Endothelial cell of umbilical vein (primary cell): ENCODE measurements around the gene PPP1R3A. TPM values are rescaled to one million over a fixed set of nuclear protein-coding genes. Genes with fewer than 3 reads are reported as not detected.

Experiments used
- BruUV-seq: library from RNA; stranded (reverse); fragments of 400-500 nt; replicated peaks from 2 replicates; lab custom pipeline; 2021; lab: Mats Ljungman, UMichigan
- CTCF ChIA-PET: fragments of 300-600, 350-600 bp; sonication (Branson Sonifier 250); formaldehyde crosslinking; loops from one replicate; lab custom pipeline; 2021; ENCODE audit warnings: antibody characterized with exemption, inconsistent platforms; lab: Charles Lee
- POLR2A ChIA-PET: fragments of 300-600, 350-600 bp; sonication (Branson Sonifier 250); formaldehyde crosslinking; loops from one replicate; lab custom pipeline; 2021; ENCODE audit warnings: antibody characterized with exemption, inconsistent platforms; lab: Charles Lee
- DNase-seq: peaks from one replicate; pipeline ENCODE4 v3.0.0-alpha.2; 2011; ENCODE audit warnings: low read depth, low spot score
- FAIRE-seq: peaks from 2 replicates; lab custom pipeline; 2011; peaks lifted over from hg19 to GRCh38; lab: Jason Lieb, UNC
- H2AFZ ChIP-seq: 2 replicates; pipeline ENCODE4 v1.6.0; 2012; ENCODE audit warnings: low read depth, low read length, control low read depth, inconsistent platforms
- H3K27ac ChIP-seq: 2 replicates; pipeline ENCODE4 v1.5.1; 2011; ENCODE audit warnings: low read depth, mild to moderate bottlenecking, control low read depth, low read length, moderate library complexity; ENCODE audit not compliant: insufficient read depth
- H3K27me3 ChIP-seq, 2 experiments: 2 replicates each; pipeline versions ENCODE4 v1.6.0 to v1.6.1; 2011; ENCODE audit warnings: low read length in 2 of 2, mixed read lengths in 1 of 2; ENCODE audit not compliant: control insufficient read depth in 2 of 2, insufficient read depth in 2 of 2
- H3K36me3 ChIP-seq, 2 experiments: 2 replicates in 1 of 2; 3 replicates in 1 of 2; pipeline ENCODE4 v1.5.1; 2011; ENCODE audit warnings: low read length in 2 of 2, mild to moderate bottlenecking in 1 of 2, moderate library complexity in 1 of 2; ENCODE audit not compliant: control insufficient read depth in 2 of 2, insufficient read depth in 2 of 2; ENCODE audit errors: extremely low read depth in 1 of 2
- H3K4me1 ChIP-seq: 3 replicates; pipeline ENCODE4 v1.5.1; 2011; ENCODE audit warnings: mild to moderate bottlenecking, low read length; ENCODE audit not compliant: control insufficient read depth, insufficient read depth; ENCODE audit errors: extremely low read depth
- H3K4me2 ChIP-seq: 2 replicates; pipeline ENCODE4 v1.6.1; 2011; ENCODE audit warnings: low read length, control low read depth, mixed read lengths; ENCODE audit not compliant: insufficient read depth
- H3K4me3 ChIP-seq, 3 experiments: fragments of 200-600 bp in 1 of 3; sonication (generic), shearing (Covaris generic) in 1 of 3; replicated peaks in 1 of 3; 2 replicates each; pipeline ENCODE4 v1.5.1; 2011 to 2016; ENCODE audit warnings: control low read depth in 3 of 3, low read length in 3 of 3, mild to moderate bottlenecking in 2 of 3, inconsistent platforms in 1 of 3, low read depth in 1 of 3, moderate library complexity in 1 of 3; ENCODE audit not compliant: insufficient read depth in 1 of 3
- H3K79me2 ChIP-seq: 2 replicates; pipeline ENCODE4 v1.6.0; 2012; ENCODE audit warnings: low read length, inconsistent platforms; ENCODE audit not compliant: control insufficient read depth, insufficient read depth
- H3K9ac ChIP-seq: replicated peaks from 2 replicates; pipeline ENCODE3; 2011; ENCODE audit warnings: low read length, control low read depth; ENCODE audit not compliant: insufficient read depth; ENCODE audit errors: extremely low read depth
- H3K9me1 ChIP-seq: replicated peaks from 3 replicates; pipeline ENCODE4 v1.6.0; 2011; ENCODE audit warnings: mild to moderate bottlenecking, low read length; ENCODE audit not compliant: control insufficient read depth, insufficient read depth; ENCODE audit errors: extremely low read depth
- H3K9me3 ChIP-seq: replicated peaks from 2 replicates; pipeline ENCODE4 v1.5.1; 2012; ENCODE audit warnings: low read length, inconsistent platforms; ENCODE audit not compliant: control insufficient read depth, insufficient read depth
- H4K20me1 ChIP-seq: replicated peaks from 2 replicates; pipeline ENCODE3; 2011; ENCODE audit warnings: mild to moderate bottlenecking, low read length; ENCODE audit not compliant: control insufficient read depth, insufficient read depth; ENCODE audit errors: extremely low read depth
- CTCF ChIP-seq, 2 donors: IDR thresholded peaks; 1 replicate in 1 of 2; 2 replicates in 1 of 2; pipeline ENCODE4 v1.5.1; 2011; ENCODE audit warnings: low read length in 2 of 2, mild to moderate bottlenecking in 2 of 2, moderate library complexity in 2 of 2, control low read depth in 1 of 2, inconsistent platforms in 1 of 2, low read depth in 1 of 2; ENCODE audit not compliant: insufficient read depth in 1 of 2; ENCODE audit errors: extremely low read depth in 1 of 2
- EZH2 ChIP-seq: IDR thresholded peaks from 2 replicates; pipeline ENCODE4 v1.6.1; 2012; ENCODE audit warnings: borderline replicate concordance, low read depth, mild to moderate bottlenecking, moderate library complexity, low read length, inconsistent platforms; ENCODE audit not compliant: severe bottlenecking
- FOS ChIP-seq: IDR thresholded peaks from 2 replicates; pipeline ENCODE4 v1.6.1; 2011; ENCODE audit warnings: mild to moderate bottlenecking, low read length, moderate library complexity, borderline replicate concordance; ENCODE audit not compliant: insufficient read depth
- GATA2 ChIP-seq: IDR thresholded peaks from 2 replicates; pipeline ENCODE4 v1.7.0; 2011; ENCODE audit warnings: low read depth, mild to moderate bottlenecking, moderate library complexity, mixed read lengths, low read length; ENCODE audit not compliant: insufficient read length, insufficient read depth
- JUN ChIP-seq: IDR thresholded peaks from 2 replicates; pipeline ENCODE4 v1.6.1; 2011; ENCODE audit warnings: borderline replicate concordance, low read depth; ENCODE audit not compliant: insufficient read length, insufficient read depth
- MAX ChIP-seq: IDR thresholded peaks from 2 replicates; pipeline ENCODE4 v1.6.1; 2011; ENCODE audit not compliant: insufficient read depth, insufficient read length
- MYC ChIP-seq: IDR thresholded peaks from one replicate; pipeline ENCODE4 v1.6.1; 2011; ENCODE audit warnings: mild to moderate bottlenecking, low read depth, low read length
- POLR2A ChIP-seq: IDR thresholded peaks from 2 replicates; pipeline ENCODE4 v1.6.1; 2012; ENCODE audit warnings: low read depth, mild to moderate bottlenecking, control low read depth, low read length
- POLR2AphosphoS5 ChIP-seq: IDR thresholded peaks from 2 replicates; pipeline ENCODE4 v1.6.1; 2012; ENCODE audit warnings: low read depth, mild to moderate bottlenecking, control low read depth, low read length, moderate library complexity; ENCODE audit not compliant: insufficient read depth
- dilution Hi-C: fragments of 300-500 bp; cut with MboI; formaldehyde crosslinking; loops from one replicate; pipeline ENCODE4 v1.15.0; 2019; ENCODE audit warnings: low sequenced_read_pairs; ENCODE audit not compliant: extremely low pct_ligation_motif_present
- intact Hi-C: fragments of 100-400 bp; cut with micrococcal nuclease; formaldehyde crosslinking; loops from one replicate; pipeline ENCODE4 v1.10.0; 2022
- polyA plus RNA-seq, 4 experiments: library from polyadenylated mRNA; depleted of rRNA in 3 of 4; stranded (reverse) in 3 of 4; unstranded in 1 of 4; fragments of >200 nt; gene quantifications; 2 replicates each; pipeline versions ENCODE4 v1.2.1 to v1.2.3, GENCODE V29; 2011 to 2012; ENCODE audit warnings: missing spikeins in 1 of 4
- total RNA-seq: library from RNA; stranded (reverse); gene quantifications from 2 replicates; pipeline ENCODE4 v1.2.3, GENCODE V29; 2021

The PPP1R3A gene
- total and polyA plus RNA-seq, 2 donors (not counting 3 experiments of a cell fraction or from before 2014, with no cell fraction given) = not detected

- H3K4me3 ChIP-seq = no peak overlapping the region
- dilution Hi-C loops (no loop called here), intact Hi-C loops (loop anchor here (5.0 kb wide), 1 partner anchor 119 kb away; no protein-coding TSS in a partner anchor)
- DNase-seq (no peak), FAIRE-seq (no peak)
- H3K4me1 ChIP-seq = peaks cover 23% of the 10 kb centered on the region
- H3K9me1 ChIP-seq = no peaks in the 10 kb centered on the region
- no peaks in the 10 kb centered on the region for H3K79me2 ChIP-seq
- H2AFZ ChIP-seq = no peak overlapping the region
- no peaks in the 10 kb centered on the region for H3K36me3 ChIP-seq
- CTCF ChIA-PET = interaction anchor here (0.7 to 1.7 kb wide), 2 partner anchors 117 to 1007 kb away, joined by 3 to 6 read pairs; no protein-coding TSS in a partner anchor
- no peaks in the 10 kb centered on the region for H4K20me1 ChIP-seq
- TF ChIP-seq FOS (peak; percentile 5), JUN (no peak)
- H3K9me3 ChIP-seq = no peaks in the 10 kb centered on the region
- BruUV-seq = no TSS peak
- H3K27ac ChIP-seq = no peak overlapping the region
- H3K4me2 ChIP-seq = no peak overlapping the region
- POLR2A ChIA-PET = no interaction called here
- no peaks in the 10 kb centered on the region for H3K27me3 ChIP-seq
- no peak overlapping the region for H3K9ac ChIP-seq
These were observed 27.8 kb downstream of the PPP1R3A start for GRCh38 chr7:113891031-113891350.

- Histone ChIP-seq H3K9me1 (no peaks in the 10 kb centered on the region), H3K4me1 (peaks cover 23% of the 10 kb centered on the region), H3K4me3 (no peak overlapping the region), H3K27ac (no peak overlapping the region), H3K27me3 (no peaks in the 10 kb centered on the region), H2AFZ (no peak overlapping the region), H3K79me2 (no peaks in the 10 kb centered on the region), H4K20me1 (no peaks in the 10 kb centered on the region), H3K9ac (no peak overlapping the region), H3K4me2 (no peak overlapping the region), H3K9me3 (no peaks in the 10 kb centered on the region), H3K36me3 (no peaks in the 10 kb centered on the region)
- dilution Hi-C loops = no loop called here
- DNase-seq (no peak), FAIRE-seq (no peak)
- CTCF ChIA-PET = interaction anchor here (0.7 to 1.7 kb wide), 2 partner anchors 116 to 1008 kb away, joined by 3 to 6 read pairs; no protein-coding TSS in a partner anchor
- TF ChIP-seq POLR2A (no peak), FOS (no peak), CTCF (IDR thresholded peaks at IDR 0.05; ENCODE audit: extremely low read depth in 1 of 2, insufficient read depth in 1 of 2, low read depth in 1 of 2, low read length in 2 of 2) (no peak), POLR2AphosphoS5 (no peak), GATA2 (no peak), MYC (no peak), JUN (no peak), EZH2 (no peak), MAX (no peak)
- POLR2A ChIA-PET = no interaction called here
- BruUV-seq = no TSS peak
- intact Hi-C loops = loop anchor here (5.0 kb wide), 1 partner anchor 118 kb away; no protein-coding TSS in a partner anchor
These were observed 28.3 kb downstream of the PPP1R3A start for GRCh38 chr7:113890331-113891030.
